Measurements from ENCODE around the gene ROR2.

DNA sequence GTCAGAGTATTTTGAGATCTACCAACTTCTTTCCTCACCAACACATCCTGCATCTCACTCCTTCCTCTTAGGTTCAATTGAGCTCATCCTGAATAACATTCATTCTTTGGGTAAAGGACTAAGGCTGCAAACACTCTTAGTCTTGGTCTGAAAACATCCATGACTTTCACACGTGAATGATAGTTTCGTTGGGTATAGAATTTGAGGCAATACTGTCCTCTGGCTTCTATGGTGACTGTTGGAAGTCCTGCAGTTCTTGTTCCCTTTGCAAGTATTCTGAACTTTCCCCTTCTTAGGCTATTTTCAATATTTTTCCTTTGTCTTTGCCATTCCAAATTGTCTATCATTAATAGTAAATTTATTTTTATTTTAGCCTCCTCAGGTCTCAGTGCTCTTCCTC lies 185.4 kb downstream of the ROR2 start:
- TF ChIP-seq KLF15 (CRISPR knock-in tag; IDR thresholded peaks at IDR 0.05; ENCODE audit: borderline replicate concordance) (no peak), ZNF567 (CRISPR knock-in tag; IDR thresholded peaks at IDR 0.05; ENCODE audit: borderline replicate concordance) (no peak), PHB2 (IDR thresholded peaks at IDR 0.05; ENCODE audit: partially characterized antibody) (no peak), ISL2 (CRISPR knock-in tag; IDR thresholded peaks at IDR 0.05) (no peak)
- TF ChIP-seq, protein P1, sequence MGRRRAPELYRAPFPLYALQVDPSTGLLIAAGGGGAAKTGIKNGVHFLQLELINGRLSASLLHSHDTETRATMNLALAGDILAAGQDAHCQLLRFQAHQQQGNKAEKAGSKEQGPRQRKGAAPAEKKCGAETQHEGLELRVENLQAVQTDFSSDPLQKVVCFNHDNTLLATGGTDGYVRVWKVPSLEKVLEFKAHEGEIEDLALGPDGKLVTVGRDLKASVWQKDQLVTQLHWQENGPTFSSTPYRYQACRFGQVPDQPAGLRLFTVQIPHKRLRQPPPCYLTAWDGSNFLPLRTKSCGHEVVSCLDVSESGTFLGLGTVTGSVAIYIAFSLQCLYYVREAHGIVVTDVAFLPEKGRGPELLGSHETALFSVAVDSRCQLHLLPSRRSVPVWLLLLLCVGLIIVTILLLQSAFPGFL (CRISPR knock-in tag; IDR thresholded peaks at IDR 0.05): no peak
